Mucosa of descending colon (tissue), 3 donors: ENCODE measurements around the gene RAD51B. TPM values are rescaled to one million over a fixed set of nuclear protein-coding genes. Genes with fewer than 3 reads are reported as not detected.

Experiments used
- ATAC-seq: fragments of 200-7000 bp; cut with Tn5 transposase; one replicate; pipeline ENCODE4 v1.9.1; 2020; ENCODE audit warnings: mild to moderate bottlenecking, moderate library complexity
- DNase-seq, 3 donors: peaks; one replicate each; pipeline ENCODE4 v3.0.0-alpha.2; 2020
- H3K36me3 ChIP-seq: fragments of 200-600 bp; one replicate; pipeline ENCODE4 v1.8.0; 2021; ENCODE audit warnings: low read depth, mild to moderate bottlenecking
- H3K4me1 ChIP-seq: fragments of 200-600 bp; one replicate; pipeline ENCODE4 v1.8.0; 2021; ENCODE audit warnings: low read depth, mild to moderate bottlenecking
- H3K4me3 ChIP-seq: fragments of 200-600 bp; one replicate; pipeline ENCODE4 v1.8.0; 2021; ENCODE audit warnings: mild to moderate bottlenecking
- H3K9me3 ChIP-seq: fragments of 200-600 bp; one replicate; pipeline ENCODE4 v1.8.0; 2021; ENCODE audit warnings: mild to moderate bottlenecking
- intact Hi-C, 2 donors: fragments of 100-400 bp; cut with DNase I in 1 of 2; cut with micrococcal nuclease in 1 of 2; formaldehyde crosslinking; loops; one replicate each; pipeline versions ENCODE4 v1.11.0 to v1.11.1; 2022; cut with DNase I, micrococcal nuclease
- total RNA-seq, 3 donors: library from RNA; stranded (reverse); fragmentation: NEBNext Ultra II Directional in 2 of 3; extraction: Animal tissue kit (Norgen Biotek cat#: 25700) in 2 of 3; gene quantifications; one replicate each; pipeline versions ENCODE4 v1.2.1 to v1.2.4, GENCODE V29; 2021 to 2023
- TF ChIP-seq, protein P1 (sequence below): fragments of 200-600 bp; IDR thresholded peaks from one replicate; pipeline ENCODE4 v1.8.0; 2022; ENCODE audit warnings: antibody characterized with exemption, mild to moderate bottlenecking
- donor health status: DM: no; HTN: no; CAD: no; lungs with moderate emphysema.
- donor health status: DM: no; HTN: no; CAD: no.
- donor health status: DM: no; HTN: yes; CAD: no.

Gene RAD51B
- total RNA-seq, 3 donors from 2014 or later = 15.8 to 23.3 (median 20.9) TPM

DNA sequence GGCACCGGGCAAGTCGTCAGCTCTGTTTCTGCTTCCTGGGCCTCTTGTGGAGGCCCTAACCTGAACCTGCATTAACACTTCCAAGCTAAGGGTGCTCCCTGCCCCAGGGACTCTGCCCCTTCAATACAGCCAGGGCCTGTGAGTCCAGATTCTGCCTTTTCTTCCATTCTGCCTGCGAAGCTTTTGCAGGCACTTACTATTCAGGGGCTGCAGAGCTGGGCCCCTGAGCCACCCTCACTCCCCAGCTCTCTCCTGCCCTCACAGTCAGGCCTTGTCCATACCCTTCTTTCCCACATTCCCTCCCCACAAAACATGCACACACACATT is 872.2 kb downstream of the RAD51B start:
- Histone ChIP-seq H3K36me3 (no peaks in the 10 kb centered on the region), H3K4me1 (no peaks in the 10 kb centered on the region), H3K4me3 (no peak overlapping the region), H3K9me3 (no peaks in the 10 kb centered on the region)
- intact Hi-C loops = no loop called here
- DNase-seq (no peak), ATAC-seq (no peak)
- TF ChIP-seq, protein P1, sequence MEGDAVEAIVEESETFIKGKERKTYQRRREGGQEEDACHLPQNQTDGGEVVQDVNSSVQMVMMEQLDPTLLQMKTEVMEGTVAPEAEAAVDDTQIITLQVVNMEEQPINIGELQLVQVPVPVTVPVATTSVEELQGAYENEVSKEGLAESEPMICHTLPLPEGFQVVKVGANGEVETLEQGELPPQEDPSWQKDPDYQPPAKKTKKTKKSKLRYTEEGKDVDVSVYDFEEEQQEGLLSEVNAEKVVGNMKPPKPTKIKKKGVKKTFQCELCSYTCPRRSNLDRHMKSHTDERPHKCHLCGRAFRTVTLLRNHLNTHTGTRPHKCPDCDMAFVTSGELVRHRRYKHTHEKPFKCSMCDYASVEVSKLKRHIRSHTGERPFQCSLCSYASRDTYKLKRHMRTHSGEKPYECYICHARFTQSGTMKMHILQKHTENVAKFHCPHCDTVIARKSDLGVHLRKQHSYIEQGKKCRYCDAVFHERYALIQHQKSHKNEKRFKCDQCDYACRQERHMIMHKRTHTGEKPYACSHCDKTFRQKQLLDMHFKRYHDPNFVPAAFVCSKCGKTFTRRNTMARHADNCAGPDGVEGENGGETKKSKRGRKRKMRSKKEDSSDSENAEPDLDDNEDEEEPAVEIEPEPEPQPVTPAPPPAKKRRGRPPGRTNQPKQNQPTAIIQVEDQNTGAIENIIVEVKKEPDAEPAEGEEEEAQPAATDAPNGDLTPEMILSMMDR = no peak

DNA sequence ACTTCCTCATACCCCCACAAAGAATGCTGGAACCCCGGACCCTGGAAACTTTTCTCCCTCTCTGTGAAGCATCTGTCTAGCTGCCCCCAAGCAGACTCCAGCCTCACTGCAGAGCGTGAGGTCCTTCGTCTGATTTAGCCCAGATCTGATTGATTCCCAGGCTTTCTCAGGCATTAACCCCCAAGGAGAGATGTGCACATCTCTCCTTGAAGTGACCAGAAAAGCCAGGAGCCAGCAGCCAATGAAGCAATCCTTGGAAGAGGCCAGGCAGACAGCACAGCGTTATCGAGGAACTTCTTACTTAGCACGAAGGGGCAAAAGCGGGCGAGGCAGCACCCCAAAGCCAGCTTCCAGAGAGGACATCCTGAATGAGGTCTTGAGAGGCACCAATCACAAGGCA is 872.6 kb downstream of the RAD51B start:
- H3K4me1 ChIP-seq = no peaks in the 10 kb centered on the region
- no peak overlapping the region for H3K4me3 ChIP-seq
- TF ChIP-seq, protein P1 = no peak
- intact Hi-C loops = no loop called here
- no peaks in the 10 kb centered on the region for H3K36me3 ChIP-seq
- no peak for DNase-seq
- no peaks in the 10 kb centered on the region for H3K9me3 ChIP-seq
- ATAC-seq = no peak

- TF ChIP-seq, protein P1 = no peak
- intact Hi-C loops = no loop called here
- DNase-seq = no peak
Observed at GRCh38 chr14:68692916-68693771, 873.6 kb downstream of the RAD51B start.

DNA sequence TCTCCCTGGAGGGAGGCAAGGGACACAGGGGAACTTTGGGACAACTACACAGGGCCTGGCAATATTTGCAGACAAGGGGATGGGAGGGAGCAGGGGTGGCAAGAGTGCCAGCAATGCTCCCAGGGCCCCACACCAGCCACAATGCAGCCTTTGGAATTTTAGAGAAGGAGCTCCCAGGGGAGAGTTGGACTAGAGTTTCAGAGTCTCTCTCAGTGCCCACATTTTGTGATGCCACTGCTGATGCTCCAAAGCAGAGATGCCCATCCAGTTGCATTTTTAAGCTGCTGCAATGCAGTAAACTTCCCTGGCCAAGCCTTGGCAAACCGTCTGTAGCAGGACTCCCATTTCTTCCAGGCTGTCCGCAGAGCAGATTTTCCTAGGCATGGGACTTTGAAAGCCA is 874.3 kb downstream of the RAD51B start:
- ATAC-seq = no peak
- no peaks in the 10 kb centered on the region for H3K4me1 ChIP-seq
- TF ChIP-seq, protein P1 = no peak
- H3K4me3 ChIP-seq = no peak overlapping the region
- no peak for DNase-seq
- intact Hi-C loops = no loop called here
- H3K36me3 ChIP-seq = no peaks in the 10 kb centered on the region
- H3K9me3 ChIP-seq = no peaks in the 10 kb centered on the region

More at GRCh38 chr14:68692916-68693771, 873.6 kb downstream of the RAD51B start:
- H3K36me3 ChIP-seq = no peaks in the 10 kb centered on the region
- ATAC-seq = peak; percentile 12
- H3K4me1 ChIP-seq = no peaks in the 10 kb centered on the region
- no peak overlapping the region for H3K4me3 ChIP-seq
- H3K9me3 ChIP-seq = no peaks in the 10 kb centered on the region

DNA sequence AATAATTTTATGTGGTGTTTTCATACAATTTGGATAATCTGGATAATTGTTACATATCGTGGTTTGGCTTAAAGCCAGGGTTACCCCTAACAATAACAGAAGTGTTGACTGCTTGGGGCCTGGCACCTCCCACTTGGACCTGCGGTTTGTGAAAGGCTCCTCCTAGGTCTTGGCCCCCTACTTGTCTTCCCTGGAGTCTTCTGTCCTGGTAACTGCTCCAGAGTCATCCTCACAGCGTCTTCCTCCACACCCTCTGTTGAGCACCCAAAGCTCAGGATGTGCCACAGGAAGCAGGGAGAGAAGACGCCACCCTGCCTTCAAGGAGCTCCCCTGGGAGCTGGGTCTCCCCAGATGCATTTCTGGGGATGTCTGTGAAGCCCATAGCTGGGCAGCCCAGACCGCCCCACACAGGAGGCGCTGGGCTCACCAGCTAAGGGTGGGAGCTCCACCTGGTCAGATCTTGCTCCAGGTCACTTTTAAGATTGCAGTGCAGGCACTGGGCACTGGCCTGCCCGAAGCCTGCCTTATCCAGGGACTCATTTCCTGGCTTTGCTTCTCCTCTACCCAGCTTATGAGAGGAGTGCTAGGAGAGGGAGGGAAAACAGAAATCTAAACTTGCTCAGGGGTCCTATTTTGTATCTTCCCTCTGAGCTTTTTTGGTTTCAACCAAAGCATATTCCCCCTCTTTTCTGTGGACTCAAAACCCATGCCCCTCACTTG is 875.1 kb downstream of the RAD51B start:
- no peak for ATAC-seq
- DNase-seq = no peak
- intact Hi-C loops = no loop called here
- H3K9me3 ChIP-seq = no peaks in the 10 kb centered on the region
- no peaks in the 10 kb centered on the region for H3K4me1 ChIP-seq
- TF ChIP-seq, protein P1 = no peak
- no peaks in the 10 kb centered on the region for H3K36me3 ChIP-seq
- H3K4me3 ChIP-seq = no peak overlapping the region
